Omental fat pad (tissue), 4 donors: ENCODE measurements around the gene SNX2. TPM values are rescaled to one million over a fixed set of nuclear protein-coding genes. Genes with fewer than 3 reads are reported as not detected.

Experiments
- ATAC-seq: fragments of 150-250 bp; one replicate; pipeline ENCODE4 v1.9.1; 2016; ENCODE audit warnings: mild to moderate bottlenecking, moderate library complexity; ENCODE audit not compliant: low FRiP score
- DNase-seq: peaks from one replicate; pipeline ENCODE4 v3.0.0-alpha.2; 2019; ENCODE audit warnings: low spot score
- total RNA-seq, 4 donors: library from RNA; depleted of rRNA; stranded (reverse); fragments of >200 nt; gene quantifications; one replicate each; pipeline ENCODE4 v1.1.0, GENCODE V29; 2016
- TF ChIP-seq, protein P1 (sequence below), 3 donors: fragments of 450-650 bp; IDR thresholded peaks; one replicate each; pipeline ENCODE4 v1.5.1; 2016 to 2017; ENCODE audit warnings: antibody characterized with exemption in 3 of 3, mild to moderate bottlenecking in 3 of 3, moderate library complexity in 2 of 3

The SNX2 gene
- total RNA-seq, 4 donors from 2014 or later, result 53.8 to 84.8 (median 75.1) TPM

- no peak for ATAC-seq
- TF ChIP-seq, protein P1, sequence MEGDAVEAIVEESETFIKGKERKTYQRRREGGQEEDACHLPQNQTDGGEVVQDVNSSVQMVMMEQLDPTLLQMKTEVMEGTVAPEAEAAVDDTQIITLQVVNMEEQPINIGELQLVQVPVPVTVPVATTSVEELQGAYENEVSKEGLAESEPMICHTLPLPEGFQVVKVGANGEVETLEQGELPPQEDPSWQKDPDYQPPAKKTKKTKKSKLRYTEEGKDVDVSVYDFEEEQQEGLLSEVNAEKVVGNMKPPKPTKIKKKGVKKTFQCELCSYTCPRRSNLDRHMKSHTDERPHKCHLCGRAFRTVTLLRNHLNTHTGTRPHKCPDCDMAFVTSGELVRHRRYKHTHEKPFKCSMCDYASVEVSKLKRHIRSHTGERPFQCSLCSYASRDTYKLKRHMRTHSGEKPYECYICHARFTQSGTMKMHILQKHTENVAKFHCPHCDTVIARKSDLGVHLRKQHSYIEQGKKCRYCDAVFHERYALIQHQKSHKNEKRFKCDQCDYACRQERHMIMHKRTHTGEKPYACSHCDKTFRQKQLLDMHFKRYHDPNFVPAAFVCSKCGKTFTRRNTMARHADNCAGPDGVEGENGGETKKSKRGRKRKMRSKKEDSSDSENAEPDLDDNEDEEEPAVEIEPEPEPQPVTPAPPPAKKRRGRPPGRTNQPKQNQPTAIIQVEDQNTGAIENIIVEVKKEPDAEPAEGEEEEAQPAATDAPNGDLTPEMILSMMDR (IDR thresholded peaks at IDR 0.05), result no peak
- no peak for DNase-seq
Measured at GRCh38 chr5:122864842-122865241, 90.0 kb downstream of the SNX2 start.

- TF ChIP-seq, protein P1 (IDR thresholded peaks at IDR 0.05), result no peak
- no peak for ATAC-seq
- DNase-seq, result no peak
Measured at GRCh38 chr5:122870219-122870856, 95.5 kb downstream of the SNX2 start.

- no peak for ATAC-seq
- no peak for DNase-seq
- TF ChIP-seq, protein P1 (IDR thresholded peaks at IDR 0.05), result no peak
Measured at GRCh38 chr5:122871661-122872060, 96.8 kb downstream of the SNX2 start.

DNA sequence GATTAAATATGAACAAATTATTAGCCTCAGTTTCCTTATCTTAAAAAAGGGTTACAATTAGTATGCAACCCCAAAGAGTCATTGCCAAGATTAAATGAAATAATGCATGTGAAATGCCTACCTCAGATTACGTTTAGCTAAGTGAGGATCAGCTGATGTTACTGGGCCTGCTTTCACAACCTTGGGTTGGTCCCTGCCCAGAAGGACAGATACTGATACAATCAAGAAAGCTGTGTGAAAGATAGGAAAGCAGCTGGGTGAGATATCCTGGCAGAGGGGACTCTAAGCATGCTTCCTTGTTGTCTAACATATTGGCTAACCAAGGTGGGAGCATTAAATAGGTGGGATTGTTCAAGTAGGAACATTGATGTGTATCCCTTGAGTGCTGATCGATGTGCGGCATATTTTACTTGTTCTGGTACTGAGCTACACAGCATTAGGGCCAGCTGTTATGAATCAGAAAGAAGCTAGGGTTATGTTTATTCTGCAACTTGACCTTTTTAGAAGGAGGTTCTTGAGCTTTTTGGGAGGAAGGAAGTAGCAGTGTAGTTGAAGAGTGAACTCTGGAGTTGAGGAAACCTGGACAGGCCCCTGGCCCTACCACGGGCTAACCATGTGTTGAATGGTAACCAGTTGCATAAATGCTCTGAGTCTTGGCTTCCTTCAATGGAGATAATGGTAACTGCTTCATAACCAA is 99.4 kb downstream of the SNX2 start:
- DNase-seq (no peak), ATAC-seq (no peak)
- TF ChIP-seq, protein P1 (IDR thresholded peaks at IDR 0.05), result no peak

GRCh38 chr5:122877518-122877917 is 102.6 kb downstream of the SNX2 start:
- TF ChIP-seq, protein P1 (IDR thresholded peaks at IDR 0.05), result no peak
- DNase-seq (no peak), ATAC-seq (no peak)

DNA sequence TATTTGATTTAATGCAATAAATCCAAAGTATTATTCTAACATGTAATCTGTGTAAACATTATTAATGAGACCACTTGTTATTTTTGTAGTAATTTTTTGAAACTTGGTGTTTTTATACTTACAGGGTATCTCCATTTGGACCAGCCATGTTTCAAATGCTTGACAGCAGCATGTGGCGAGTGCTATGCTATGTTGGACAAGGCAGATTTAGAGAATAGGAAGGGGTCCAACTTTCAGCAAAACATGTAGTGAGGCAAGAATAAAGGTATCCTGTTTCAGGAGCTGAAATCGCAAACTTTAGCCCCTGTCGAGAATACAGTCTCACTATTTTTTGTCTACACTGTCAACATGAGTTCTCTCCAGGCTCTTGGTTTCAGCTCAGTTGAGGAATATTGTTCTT is 104.2 kb downstream of the SNX2 start:
- ATAC-seq, result no peak
- no peak for DNase-seq

More for the DNA sequence above, 104.2 kb downstream of the SNX2 start:
- TF ChIP-seq, protein P1 (IDR thresholded peaks at IDR 0.05), result no peak

Other genes with a start within 250 kb of the SNX2 start
- 10 to 100 TPM; 13.3 to 21.5 (median 17.9) TPM for gene SNX24, start 70.5 kb downstream of the SNX2 start, total RNA-seq